H1 (cell line): ENCODE data around the gene NLRP1. TPM values are rescaled to one million over a fixed set of nuclear protein-coding genes. Genes with fewer than 3 reads are reported as not detected.

ENCODE experiments used
- CTCF ChIA-PET: fragments of 300-600 bp; sonication (Branson Sonifier 250); formaldehyde crosslinking; loops from one replicate; lab custom pipeline; 2021; ENCODE audit not compliant: partially characterized antibody; lab: Charles Lee
- POLR2A ChIA-PET: fragments of 300-600 bp; sonication (Branson Sonifier 250); formaldehyde crosslinking; loops from one replicate; lab custom pipeline; 2021; ENCODE audit warnings: inconsistent platforms; ENCODE audit not compliant: partially characterized antibody; lab: Charles Lee
- DNase-seq, 2 experiments: peaks; one replicate each; pipeline versions ENCODE4 v3.0.0 to v3.0.0-alpha.2; 2010 to 2022; ENCODE audit warnings: low spot score in 2 of 2, low read depth in 1 of 2, mixed read lengths in 1 of 2
- FAIRE-seq: peaks from 2 replicates; lab custom pipeline; 2011; peaks lifted over from hg19 to GRCh38; lab: Jason Lieb, UNC
- H2AFZ ChIP-seq: 2 replicates; pipeline ENCODE4 v1.8.1; 2012; ENCODE audit warnings: low read length, inconsistent platforms
- H2AK5ac ChIP-seq: 2 replicates; pipeline ENCODE4 v1.6.1; 2013; ENCODE audit warnings: low read depth, low read length
- H2BK120ac ChIP-seq: replicated peaks from 2 replicates; pipeline ENCODE3; 2013; ENCODE audit warnings: low read depth, low read length, inconsistent platforms
- H2BK12ac ChIP-seq: 2 replicates; pipeline ENCODE4 v1.6.1; 2013; ENCODE audit warnings: low read depth, low read length
- H2BK15ac ChIP-seq: 2 replicates; pipeline ENCODE4 v1.6.1; 2013; ENCODE audit warnings: low read length
- H2BK20ac ChIP-seq: 2 replicates; pipeline ENCODE4 v1.6.1; 2013; ENCODE audit warnings: low read length
- H2BK5ac ChIP-seq: 2 replicates; pipeline ENCODE4 v1.6.1; 2013; ENCODE audit warnings: low read depth, low read length
- H3K14ac ChIP-seq: 2 replicates; pipeline ENCODE4 v1.6.1; 2013; ENCODE audit warnings: inconsistent platforms; ENCODE audit not compliant: insufficient read length
- H3K18ac ChIP-seq: 2 replicates; pipeline ENCODE4 v1.6.1; 2013; ENCODE audit warnings: low read length; ENCODE audit errors: extremely low read depth
- H3K23ac ChIP-seq: 2 replicates; pipeline ENCODE4 v1.6.1; 2013; ENCODE audit warnings: inconsistent platforms; ENCODE audit not compliant: insufficient read length
- H3K23me2 ChIP-seq: 2 replicates; pipeline ENCODE4 v1.6.1; 2013; ENCODE audit warnings: low read depth, low read length
- H3K27ac ChIP-seq: 2 replicates; pipeline ENCODE4 v1.6.1; 2011; ENCODE audit warnings: low read depth, low read length, inconsistent platforms
- H3K27me3 ChIP-seq, 4 experiments: replicated peaks in 1 of 4; 1 replicate in 1 of 4; 2 replicates in 3 of 4; pipeline versions ENCODE4 v1.6.1 to v1.8.1; 2011 to 2013; ENCODE audit warnings: low read length in 3 of 4, mild to moderate bottlenecking in 3 of 4, inconsistent platforms in 2 of 4, mixed read lengths in 2 of 4, moderate library complexity in 1 of 4; ENCODE audit not compliant: control insufficient read depth in 3 of 4, insufficient read depth in 3 of 4; ENCODE audit errors: extremely low read depth in 1 of 4
- H3K36me3 ChIP-seq, 4 experiments: 2 replicates each; pipeline versions ENCODE4 v1.6.1 to v1.8.1; 2011 to 2013; ENCODE audit warnings: mild to moderate bottlenecking in 4 of 4, low read length in 3 of 4, moderate library complexity in 2 of 4, control low read depth in 1 of 4, inconsistent platforms in 1 of 4; ENCODE audit not compliant: insufficient read depth in 4 of 4, control insufficient read depth in 2 of 4
- H3K4ac ChIP-seq: replicated peaks from 2 replicates; pipeline ENCODE3; 2013; ENCODE audit warnings: low read length, low read depth, mixed read lengths, inconsistent platforms; ENCODE audit not compliant: insufficient read length
- H3K4me1 ChIP-seq, 4 experiments: replicated peaks in 1 of 4; 1 replicate in 1 of 4; 2 replicates in 3 of 4; pipeline versions ENCODE4 v1.6.1 to v1.8.1; 2011 to 2013; ENCODE audit warnings: low read length in 3 of 4, inconsistent platforms in 2 of 4, mixed read lengths in 1 of 4; ENCODE audit not compliant: insufficient read depth in 4 of 4, control insufficient read depth in 3 of 4
- H3K4me2 ChIP-seq, 2 experiments: 2 replicates each; pipeline versions ENCODE4 v1.6.1 to v1.8.1; 2011 to 2013; ENCODE audit warnings: low read depth in 2 of 2, low read length in 2 of 2, control low read depth in 1 of 2, inconsistent platforms in 1 of 2, mild to moderate bottlenecking in 1 of 2; ENCODE audit not compliant: insufficient read depth in 1 of 2
- H3K4me3 ChIP-seq, 4 experiments: fragments of 200-600, 300-600 bp in 1 of 4; sonication (generic), shearing (Covaris generic), sonication (Bioruptor Twin) in 1 of 4; 2 replicates each; pipeline versions ENCODE4 v1.5.1 to v1.8.1; 2011 to 2016; ENCODE audit warnings: low read length in 4 of 4, low read depth in 3 of 4, control low read depth in 2 of 4, inconsistent platforms in 2 of 4, mild to moderate bottlenecking in 2 of 4, mixed read lengths in 1 of 4, moderate library complexity in 1 of 4; ENCODE audit not compliant: insufficient read depth in 2 of 4; ENCODE audit errors: extremely low read depth in 1 of 4
- H3K56ac ChIP-seq: replicated peaks from 2 replicates; pipeline ENCODE3; 2013; ENCODE audit warnings: low read depth, mild to moderate bottlenecking, mixed read lengths, low read length, inconsistent platforms; ENCODE audit not compliant: insufficient read length
- H3K79me1 ChIP-seq: 2 replicates; pipeline ENCODE4 v1.6.1; 2013; ENCODE audit warnings: low read depth, low read length, control low read depth
- H3K79me2 ChIP-seq, 2 experiments: 2 replicates each; pipeline versions ENCODE4 v1.6.1 to v1.8.1; 2012 to 2013; ENCODE audit warnings: low read length in 2 of 2, mild to moderate bottlenecking in 2 of 2, inconsistent platforms in 1 of 2; ENCODE audit not compliant: insufficient read depth in 2 of 2, control insufficient read depth in 1 of 2
- H3K9ac ChIP-seq, 4 experiments: replicated peaks in 1 of 4; 1 replicate in 1 of 4; 2 replicates in 3 of 4; pipeline versions ENCODE4 v1.6.1 to v1.8.1; 2011 to 2013; ENCODE audit warnings: low read depth in 3 of 4, low read length in 3 of 4, control low read depth in 2 of 4, mild to moderate bottlenecking in 2 of 4, moderate library complexity in 2 of 4, inconsistent platforms in 1 of 4; ENCODE audit errors: extremely low read depth in 1 of 4
- H3K9me3 ChIP-seq, 2 experiments: 2 replicates each; pipeline versions ENCODE4 v1.6.1 to v1.8.1; 2012 to 2013; ENCODE audit warnings: mild to moderate bottlenecking in 2 of 2, moderate library complexity in 2 of 2, control low read depth in 1 of 2, inconsistent platforms in 1 of 2, low read depth in 1 of 2, low read length in 1 of 2, mixed read lengths in 1 of 2; ENCODE audit not compliant: insufficient read depth in 2 of 2
- H4K20me1 ChIP-seq, 2 experiments: replicated peaks in 1 of 2; 2 replicates each; pipeline versions ENCODE3 to v1.8.1; 2011 to 2013; ENCODE audit warnings: inconsistent platforms in 2 of 2, low read length in 2 of 2, mild to moderate bottlenecking in 1 of 2; ENCODE audit not compliant: insufficient read depth in 2 of 2, control insufficient read depth in 1 of 2
- H4K5ac ChIP-seq: 2 replicates; pipeline ENCODE4 v1.6.1; 2013; ENCODE audit warnings: low read length, low read depth, mixed read lengths, inconsistent platforms; ENCODE audit not compliant: insufficient read length
- H4K8ac ChIP-seq: 2 replicates; pipeline ENCODE4 v1.8.0; 2013; ENCODE audit warnings: mild to moderate bottlenecking, moderate library complexity, low read length, inconsistent platforms; ENCODE audit not compliant: insufficient read depth; ENCODE audit errors: extremely low read depth
- H4K91ac ChIP-seq: replicated peaks from 2 replicates; pipeline ENCODE3; 2013; ENCODE audit warnings: low read length, mixed read lengths, inconsistent platforms; ENCODE audit not compliant: insufficient read length
- ATF2 ChIP-seq: IDR thresholded peaks from 2 replicates; pipeline ENCODE4 v1.6.1; 2012; ENCODE audit warnings: low read length, inconsistent platforms
- KDM5A ChIP-seq: fragments of 200-600 bp; IDR thresholded peaks from 2 replicates; pipeline ENCODE4 v1.7.1; 2012; ENCODE audit warnings: mild to moderate bottlenecking, low read length, inconsistent platforms, mixed read lengths
- PHF8 ChIP-seq: fragments of 200-600 bp; sonication (generic); conservative IDR thresholded peaks from 2 replicates; pipeline ENCODE4 v1.7.1; 2012; ENCODE audit warnings: low read depth, mild to moderate bottlenecking, inconsistent platforms, low read length, moderate library complexity
- POLR2AphosphoS5 ChIP-seq: IDR thresholded peaks from 2 replicates; pipeline ENCODE4 v1.6.1; 2011; ENCODE audit warnings: low read depth, low read length
- POU5F1 ChIP-seq: IDR thresholded peaks from 2 replicates; pipeline ENCODE4 v1.6.1; 2011; ENCODE audit warnings: low read depth, mild to moderate bottlenecking, low read length, moderate library complexity
- SIN3A ChIP-seq, 2 experiments: IDR thresholded peaks in 1 of 2; conservative IDR thresholded peaks in 1 of 2; 2 replicates each; pipeline ENCODE4 v1.6.1; 2011 to 2012; ENCODE audit warnings: low read length in 2 of 2, improper control_type of control experiment in 1 of 2, low read depth in 1 of 2, mild to moderate bottlenecking in 1 of 2
- TAF1 ChIP-seq: IDR thresholded peaks from 2 replicates; pipeline ENCODE4 v1.6.1; 2011; ENCODE audit warnings: mild to moderate bottlenecking, low read depth, low read length
- TAF7 ChIP-seq: optimal IDR thresholded peaks from 2 replicates; pipeline ENCODE3; 2011; ENCODE audit warnings: low read depth, mild to moderate bottlenecking, inconsistent platforms, low read length, moderate library complexity, borderline replicate concordance
- ZNF274 ChIP-seq: IDR thresholded peaks from 2 replicates; pipeline ENCODE4 v1.7.0; 2012; ENCODE audit warnings: low read length, borderline replicate concordance; ENCODE audit errors: extremely low read depth
- WGBS, 2 experiments: shearing (Covaris generic) in 1 of 2; methylation state at CpG; one replicate each; pipeline versions ENCODE4 v1.1.6 to v1.1.7; 2013 to 2015; ENCODE audit warnings: low lambda C conversion rate in 2 of 2, mixed read lengths in 2 of 2, inconsistent platforms in 1 of 2, low coverage in 1 of 2, missing lambda C conversion rate in 1 of 2; ENCODE audit not compliant: insufficient replicate concordance in 2 of 2, insufficient coverage in 1 of 2, insufficient read length in 1 of 2; ENCODE audit errors: extremely low coverage in 1 of 2, missing lambda C conversion rate in 1 of 2; 5-methylcytosine and 5-hydroxymethylcytosine counted together
- polyA plus RNA-seq, 7 experiments: library from polyadenylated mRNA; depleted of rRNA in 3 of 7; stranded (reverse) in 5 of 7; unstranded in 2 of 7; fragments of >200 nt in 5 of 7; fragments of 200-250 nt in 2 of 7; gene quantifications; 1 replicate in 5 of 7; 2 replicates in 1 of 7; 4 replicates in 1 of 7; pipeline versions ENCODE4 v1.2.1 to v1.2.3, GENCODE V29; 2011 to 2013; ENCODE audit warnings: missing spikeins in 2 of 7, mixed read lengths in 2 of 7
- total RNA-seq: library from RNA; stranded (reverse); fragmentation: NEBNext Ultra II Directional; extraction: Animal tissue kit (Norgen Biotek cat#: 25700); gene quantifications from 2 replicates; pipeline ENCODE4 v1.2.1, GENCODE V29; 2021

The NLRP1 gene
- total and polyA plus RNA-seq, 2 of the 8 experiments (the other 6 are each of a cell fraction or from before 2014, with no cell fraction given) = 8.6 to 10.4 TPM

GRCh38 chr17:5500589-5501391, 83.5 kb downstream of the NLRP1 start:
- H2BK12ac ChIP-seq = no peak overlapping the region
- peak overlapping the region in 3 of 4 experiments; percentile 12 to 25 (median 19); a peak in 4 of 7 replicates for H3K9ac ChIP-seq
- DNase-seq (peak; percentile 95 to 98), FAIRE-seq (no peak)
- peaks cover 7 to 39% (median 25%) of the 10 kb centered on the region in 4 experiments for H3K27me3 ChIP-seq
- H3K79me1 ChIP-seq = no peaks in the 10 kb centered on the region
- no peak overlapping the region for H3K18ac ChIP-seq
- no peak overlapping the region for H3K14ac ChIP-seq
- peaks cover 17% of the 10 kb centered on the region; the same call in 1 of the 2 replicates for H3K23me2 ChIP-seq
- H3K4me2 ChIP-seq = peak overlapping the region; percentile 86 to 98
- no peak overlapping the region for H3K4ac ChIP-seq
- H3K36me3 ChIP-seq = no peaks in the 10 kb centered on the region
- H3K56ac ChIP-seq = no peak overlapping the region
- no peaks in the 10 kb centered on the region for H3K79me2 ChIP-seq
- peaks cover 0 to 8% (median 4%) of the 10 kb centered on the region in 4 experiments; a peak in 3 of 7 replicates for H3K4me1 ChIP-seq
- no peak overlapping the region for H2BK5ac ChIP-seq
- no peak overlapping the region for H2BK20ac ChIP-seq
- ChIA-PET POLR2A (interaction anchor here (0.7 to 4.1 kb wide), 10 partner anchors 7 to 82 kb away, joined by 3 to 69 read pairs (median 3); partner anchors contain the start of genes DERL2, DHX33, MIS12 and NUP88), CTCF (interaction anchor here (0.9 to 1.3 kb wide), 5 partner anchors 15 to 70 kb away, joined by 3 to 5 read pairs (median 3); partner anchors contain the start of gene DERL2)
- H2BK120ac ChIP-seq = no peak overlapping the region
- no peak overlapping the region for H3K23ac ChIP-seq
- H4K8ac ChIP-seq = 0 out of 2 replicates have a peak overlapping the region, but pooled peaks have one; percentile 16
- H3K9me3 ChIP-seq = no peaks in the 10 kb centered on the region
- H2AFZ ChIP-seq = 0 out of 2 replicates have a peak overlapping the region, but pooled peaks have one; percentile 15
- H3K4me3 ChIP-seq = peak overlapping the region; percentile 54 to 66 (median 61)
- no peak overlapping the region for H3K27ac ChIP-seq
- H4K5ac ChIP-seq = no peak overlapping the region
- H2BK15ac ChIP-seq = no peak overlapping the region
- no peak overlapping the region for H2AK5ac ChIP-seq
- 3% methylated on average over 47 of the region's 67 CpGs; no CpG with 5 or more reads in 1 of the 2 experiments for WGBS, 2 experiments
- H4K91ac ChIP-seq = no peak overlapping the region
- H4K20me1 ChIP-seq = peaks cover 0 to 2% of the 10 kb centered on the region in 2 experiments
- TF ChIP-seq KDM5A = no peak
- TF ChIP-seq PHF8 = 0 out of 2 replicates have a peak, but pooled peaks have one; percentile 45
- no peak for TF ChIP-seq ATF2
- TF ChIP-seq POU5F1 = no peak
- peak; percentile 93 for TF ChIP-seq TAF1
- TF ChIP-seq POLR2AphosphoS5 = peak; percentile 73
- no peak for TF ChIP-seq ZNF274
- TF ChIP-seq TAF7 = peak; percentile 77
- TF ChIP-seq SIN3A (conservative IDR thresholded peaks at IDR 0.05 in 1 of 2, IDR thresholded peaks at IDR 0.05 in 1 of 2; ENCODE audit: low read depth in 1 of 2, low read length in 2 of 2) = peak; percentile 49 to 72; a peak in 2 of 4 replicates
